ENCODE measurements around the gene RNF145.

The RNF145 gene

GRCh38 chr5:159210846-159211245, 1.5 kb upstream of the RNF145 start:
- no peaks in the 10 kb centered on the region for H3K36me3 ChIP-seq (ENCODE audit: control insufficient read depth, insufficient read depth, low read length)
- no peak overlapping the region for H3K27ac ChIP-seq
- H3K9me3 ChIP-seq (ENCODE audit: control insufficient read depth, low read length), result no peaks in the 10 kb centered on the region
- H3K9ac ChIP-seq, result no peak overlapping the region
- H3K27me3 ChIP-seq (ENCODE audit: control insufficient read depth, insufficient read depth, low read length), result no peaks in the 10 kb centered on the region
- H3K4me2 ChIP-seq (ENCODE audit: low read length), result no peak overlapping the region
- H3K4me3 ChIP-seq (ENCODE audit: low read depth, low read length), result no peak overlapping the region
- H3K79me2 ChIP-seq, result no peaks in the 10 kb centered on the region
- peaks cover 2% of the 10 kb centered on the region for H3K4me1 ChIP-seq
- no peak overlapping the region for H2AFZ ChIP-seq
- TF ChIP-seq CTCF (IDR thresholded peaks at IDR 0.05), result no peak

GRCh38 chr5:159210210-159210661, 883 bp upstream of the RNF145 start:
- Histone ChIP-seq H3K79me2 (peaks cover 3% of the 10 kb centered on the region), H2AFZ (peak overlapping the region; percentile 74), H3K27ac (no peak overlapping the region), H3K9ac (no peak overlapping the region), H3K9me3 (ENCODE audit: control insufficient read depth, low read length) (no peaks in the 10 kb centered on the region), H3K36me3 (ENCODE audit: control insufficient read depth, insufficient read depth, low read length) (no peaks in the 10 kb centered on the region), H3K27me3 (ENCODE audit: control insufficient read depth, insufficient read depth, low read length) (no peaks in the 10 kb centered on the region), H3K4me2 (ENCODE audit: low read length) (peak overlapping the region; percentile 83), H3K4me1 (peaks cover 2% of the 10 kb centered on the region), H3K4me3 (ENCODE audit: low read depth, low read length) (no peak overlapping the region)
- no peak for TF ChIP-seq CTCF (IDR thresholded peaks at IDR 0.05)

GRCh38 chr5:159208514-159209437, 577 bp downstream of the RNF145 start:
- H3K27me3 ChIP-seq (ENCODE audit: control insufficient read depth, insufficient read depth, low read length), result no peaks in the 10 kb centered on the region
- H3K79me2 ChIP-seq, result peaks cover 13% of the 10 kb centered on the region
- no peak for TF ChIP-seq CTCF (IDR thresholded peaks at IDR 0.05)
- H2AFZ ChIP-seq, result peak overlapping the region; percentile 86
- H3K4me1 ChIP-seq, result peaks cover 2% of the 10 kb centered on the region
- H3K36me3 ChIP-seq (ENCODE audit: control insufficient read depth, insufficient read depth, low read length), result no peaks in the 10 kb centered on the region
- H3K9me3 ChIP-seq (ENCODE audit: control insufficient read depth, low read length), result no peaks in the 10 kb centered on the region
- peak overlapping the region; percentile 94 for H3K4me2 ChIP-seq (ENCODE audit: low read length)
- H3K27ac ChIP-seq, result peak overlapping the region; percentile 93
- H3K9ac ChIP-seq, result peak overlapping the region; percentile 59
- peak overlapping the region; percentile 82 for H3K4me3 ChIP-seq (ENCODE audit: low read depth, low read length)

- Histone ChIP-seq H3K4me3 (ENCODE audit: low read depth, low read length) (peak overlapping the region; percentile 82), H3K36me3 (ENCODE audit: control insufficient read depth, insufficient read depth, low read length) (no peaks in the 10 kb centered on the region), H3K79me2 (peaks cover 20% of the 10 kb centered on the region), H3K9ac (peak overlapping the region; percentile 1), H3K4me2 (ENCODE audit: low read length) (peak overlapping the region; percentile 94), H3K27ac (peak overlapping the region; percentile 93), H3K9me3 (ENCODE audit: control insufficient read depth, low read length) (no peaks in the 10 kb centered on the region), H3K4me1 (peaks cover 2% of the 10 kb centered on the region), H3K27me3 (ENCODE audit: control insufficient read depth, insufficient read depth, low read length) (no peaks in the 10 kb centered on the region), H2AFZ (peak overlapping the region; percentile 86)
- no peak for TF ChIP-seq CTCF (IDR thresholded peaks at IDR 0.05)
Observed at GRCh38 chr5:159207686-159208513, 1.5 kb downstream of the RNF145 start.
